HG02763 (cell line): ENCODE results near the gene WDR33.

Source experiments
- ATAC-seq: cut with Tn5 transposase; IDR thresholded peaks from one replicate; pipeline ENCODE4 v1.9.1; 2021; ENCODE audit warnings: mild to moderate bottlenecking, moderate library complexity; ENCODE audit not compliant: unreplicated experiment

Gene WDR33

DNA sequence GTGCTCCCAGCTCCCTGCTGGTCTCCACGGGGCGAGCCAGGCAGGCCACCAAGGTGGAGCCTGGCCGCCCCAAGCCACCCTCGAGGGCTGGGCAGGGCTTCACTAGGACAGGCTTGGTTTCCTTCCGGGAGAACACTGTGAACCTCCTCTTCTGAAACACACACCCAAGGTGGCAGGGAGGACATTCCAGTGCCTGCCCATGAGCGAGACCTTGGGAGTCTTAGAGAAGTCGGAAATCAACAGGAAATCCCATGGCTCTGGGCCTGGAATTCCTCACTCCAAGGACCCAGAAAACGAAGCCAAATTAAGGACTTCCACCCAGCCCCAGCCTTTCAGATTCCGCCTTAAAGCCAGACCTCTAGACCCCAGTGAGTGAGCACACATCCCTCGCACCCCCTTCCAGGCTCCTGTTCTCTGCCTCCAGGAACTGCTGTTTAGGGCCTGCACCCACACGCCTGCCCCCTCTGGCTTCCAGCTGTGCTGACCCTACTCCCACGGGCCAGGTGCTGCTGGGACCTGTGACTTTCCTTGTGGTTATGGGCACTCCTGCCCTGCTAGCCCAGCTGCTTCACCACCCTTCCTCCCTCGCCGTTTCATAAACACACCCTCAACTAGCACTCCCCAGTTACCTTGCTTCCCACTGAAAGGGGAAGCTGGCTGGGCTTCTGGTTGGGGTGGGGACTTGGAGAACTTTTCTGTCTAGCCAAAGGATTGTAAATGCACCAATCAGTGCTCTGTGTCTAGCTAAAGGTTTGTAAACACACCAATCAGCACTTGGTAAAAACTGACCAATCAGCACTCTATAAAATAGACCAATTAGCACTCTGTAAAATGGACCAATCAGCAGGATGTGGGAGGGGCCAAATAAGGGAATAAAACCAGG is 151.3 kb downstream of the WDR33 start:
- ATAC-seq: no peak

DNA sequence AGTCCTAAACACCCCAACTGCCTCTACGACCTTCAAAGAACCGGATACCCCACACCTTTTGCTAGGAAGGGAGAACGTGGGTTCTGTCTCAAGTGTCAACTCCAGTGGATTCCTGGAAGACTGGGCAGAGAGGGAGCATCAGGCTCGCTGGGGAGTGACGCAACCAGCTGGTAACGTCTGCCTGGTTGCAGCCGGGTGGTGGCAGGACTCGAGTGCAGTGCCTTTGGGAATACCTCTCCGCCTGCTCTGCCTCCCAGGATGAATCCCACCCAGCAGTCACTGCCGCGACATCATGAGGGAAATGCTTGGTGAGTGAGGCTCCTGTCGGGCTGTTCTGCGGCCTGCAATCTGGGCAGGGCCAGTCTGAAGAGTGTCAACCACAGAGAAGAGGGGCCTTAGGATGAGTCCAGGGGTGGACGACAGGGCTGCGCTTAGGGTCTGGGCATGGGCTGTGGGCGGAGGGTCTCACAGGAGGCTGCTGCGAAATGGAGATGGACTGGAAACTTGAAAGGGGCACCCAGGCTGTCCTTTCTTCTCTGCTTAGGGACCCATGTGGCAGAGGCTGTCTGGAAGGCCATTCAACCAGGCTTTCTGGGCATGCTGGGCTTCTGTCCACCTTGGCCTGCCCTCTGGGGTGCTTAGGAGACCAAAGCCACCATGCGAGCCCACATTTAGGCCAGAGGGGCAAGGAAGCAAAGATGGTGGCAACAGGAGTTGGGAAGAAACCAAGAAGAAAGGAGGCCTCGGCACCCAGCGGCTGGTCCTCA is 152.1 kb downstream of the WDR33 start:
- no peak for ATAC-seq

DNA sequence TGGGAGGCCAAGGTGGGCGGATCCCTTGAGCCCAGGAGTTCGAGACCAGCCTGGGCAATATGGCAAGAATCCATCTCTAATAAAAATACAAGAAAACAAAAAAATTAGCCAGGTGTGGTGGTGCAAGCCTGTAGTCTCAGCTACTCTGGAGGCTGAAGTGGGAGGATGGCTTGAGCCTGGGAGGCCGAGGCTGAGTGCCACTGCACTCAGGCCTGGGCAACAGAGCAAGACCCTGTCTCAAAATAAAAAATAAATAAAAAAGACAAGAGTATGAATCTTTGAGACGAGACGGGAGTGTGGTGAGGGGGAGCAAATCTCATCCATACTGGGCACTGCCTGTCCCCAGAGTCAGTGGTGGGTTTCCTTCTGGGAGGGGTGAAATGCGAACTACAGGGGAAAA is 152.8 kb downstream of the WDR33 start:
- ATAC-seq: no peak

DNA sequence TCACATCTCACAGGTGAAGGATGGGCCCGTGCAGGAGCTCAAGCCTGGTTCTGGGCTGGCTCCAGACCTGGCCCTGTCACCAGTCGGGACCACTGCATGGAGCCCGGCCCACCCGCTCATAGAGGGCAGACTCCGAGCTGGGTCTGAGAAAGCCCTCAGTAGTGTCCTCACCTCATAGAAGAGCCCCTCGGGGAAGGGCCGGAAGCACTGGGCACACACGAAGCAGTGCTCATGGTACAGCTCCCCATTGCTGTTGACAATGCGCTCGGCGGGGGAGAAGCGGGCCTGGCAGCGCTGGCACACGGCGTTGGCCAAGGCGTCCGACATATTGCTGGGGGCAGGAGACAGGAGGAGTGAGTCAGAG is 153.8 kb downstream of the WDR33 start:
- no peak for ATAC-seq

DNA sequence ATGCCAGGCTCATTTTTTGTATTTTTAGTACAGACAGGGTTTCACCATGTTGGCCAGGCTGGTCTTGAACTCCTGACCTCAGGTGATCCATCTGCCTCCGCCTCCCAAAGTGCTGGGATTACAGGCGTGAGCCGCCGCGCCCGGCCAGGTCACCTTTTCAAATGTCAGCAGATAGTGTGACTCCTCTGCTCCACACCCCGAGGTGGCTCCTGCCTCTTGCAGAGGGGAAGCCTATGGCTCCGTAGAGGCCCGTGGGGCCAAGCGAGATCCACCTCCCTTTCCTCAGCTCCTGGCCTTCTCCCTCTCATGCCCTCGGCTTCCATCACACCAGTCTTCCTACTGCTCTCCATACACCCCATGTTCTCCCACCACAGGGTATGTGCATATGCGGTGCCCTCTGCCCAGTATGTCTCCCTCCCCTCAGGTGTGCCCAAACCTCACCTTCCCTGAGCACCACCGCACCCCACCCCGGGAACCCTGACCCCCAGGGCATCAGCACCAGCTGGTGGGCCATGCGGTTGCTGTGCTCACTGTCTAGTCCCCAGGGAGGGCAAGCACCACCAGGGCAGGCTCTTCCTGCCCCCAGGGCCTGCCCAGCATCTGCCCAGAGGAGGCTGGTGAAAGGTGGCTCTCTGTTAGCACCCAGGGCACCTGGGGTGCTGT is 154.3 kb downstream of the WDR33 start:
- no peak for ATAC-seq

DNA sequence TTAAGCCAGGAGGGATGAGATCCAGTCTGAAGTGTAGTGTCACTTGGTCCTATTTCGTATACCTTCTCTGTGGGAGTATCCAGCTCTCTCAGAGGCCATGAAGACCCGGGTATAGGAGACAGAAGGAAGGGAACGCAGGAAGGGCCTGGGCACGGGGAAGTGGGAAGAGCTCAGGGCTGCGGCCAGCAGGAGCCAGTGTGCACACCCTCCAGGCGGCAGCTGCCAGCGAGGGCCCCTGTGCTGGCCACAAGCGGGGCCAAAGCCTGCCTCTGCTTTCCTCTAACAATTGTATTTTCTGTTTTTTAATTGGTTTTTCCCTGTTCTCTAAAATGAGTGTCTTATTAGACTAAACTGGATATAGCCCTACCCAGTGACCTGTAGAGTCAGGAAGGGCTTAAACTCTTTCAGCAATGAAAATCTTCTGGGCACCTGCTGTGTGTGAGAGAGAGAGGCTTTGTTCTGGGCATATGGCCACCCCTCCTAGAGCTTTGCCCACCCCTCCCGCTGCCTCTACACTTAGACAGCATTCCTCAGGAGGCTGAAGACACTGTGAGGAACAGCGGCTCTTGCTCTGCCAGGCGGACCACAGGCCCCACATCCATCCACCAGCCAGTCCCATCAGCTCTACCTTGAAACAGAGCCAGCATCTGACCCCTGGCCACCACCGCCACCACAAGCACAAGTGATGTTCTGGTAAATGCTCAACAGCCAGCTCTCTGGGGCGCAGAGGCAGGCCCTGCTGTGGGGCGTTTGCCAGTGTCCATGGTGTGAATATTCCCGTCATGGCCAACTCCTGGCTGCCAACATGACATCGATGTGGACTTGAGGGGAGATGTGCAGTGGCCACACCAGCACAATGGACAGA is 155.5 kb downstream of the WDR33 start:
- ATAC-seq: no peak

DNA sequence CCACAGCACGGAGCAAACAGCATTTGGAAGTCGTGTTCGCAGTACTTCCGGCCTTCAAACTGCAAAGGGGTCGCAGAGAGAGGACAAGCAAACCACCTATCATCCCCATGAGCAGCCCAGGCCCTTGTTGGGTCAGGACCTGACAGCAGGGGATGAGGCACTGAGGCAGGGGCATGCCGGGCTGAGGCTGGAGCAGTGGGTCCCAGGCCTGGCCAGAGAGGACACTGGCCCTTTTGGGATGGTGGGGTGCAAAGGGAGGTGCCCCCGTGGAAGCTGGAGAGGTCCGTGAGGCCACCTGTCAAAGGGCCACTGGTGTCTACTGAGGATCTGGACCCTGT is 156.2 kb downstream of the WDR33 start:
- ATAC-seq: no peak

DNA sequence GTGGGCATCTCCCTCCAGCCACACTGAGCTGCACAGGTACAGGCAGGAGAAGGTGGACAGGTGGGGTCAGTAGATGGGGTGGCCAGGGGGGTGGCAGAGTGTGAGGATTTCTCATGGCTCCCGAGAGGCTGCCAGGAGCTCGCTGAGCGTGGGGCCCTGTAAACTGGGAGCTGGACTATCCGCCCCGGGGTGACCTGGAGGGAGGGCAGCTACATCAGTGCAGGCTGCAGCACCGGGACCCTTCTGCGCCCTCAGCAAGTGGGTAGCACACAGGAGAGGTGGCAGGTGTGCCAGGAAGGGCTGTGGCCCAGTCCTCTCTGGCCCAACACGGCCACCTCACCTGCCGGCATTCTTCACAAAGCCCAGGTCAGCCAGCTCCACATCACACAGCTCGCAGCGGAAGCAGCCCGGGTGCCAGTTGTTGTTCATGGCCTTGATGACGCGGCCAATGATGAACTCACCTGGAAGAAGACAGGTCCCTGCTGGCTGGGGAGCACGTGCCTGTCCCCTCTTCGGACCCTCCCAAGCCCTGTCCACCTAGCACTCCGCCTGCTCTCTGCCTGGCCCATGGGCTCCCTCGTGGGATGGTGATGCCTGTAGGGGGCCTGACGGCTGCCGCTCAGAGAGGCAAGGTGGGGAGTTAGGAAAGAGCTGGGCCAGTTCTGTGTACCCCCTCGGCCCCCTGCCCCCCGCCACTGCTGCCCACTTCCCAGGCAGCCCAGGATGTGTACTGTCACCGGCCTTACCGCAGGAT is 156.7 kb downstream of the WDR33 start:
- ATAC-seq: no peak

DNA sequence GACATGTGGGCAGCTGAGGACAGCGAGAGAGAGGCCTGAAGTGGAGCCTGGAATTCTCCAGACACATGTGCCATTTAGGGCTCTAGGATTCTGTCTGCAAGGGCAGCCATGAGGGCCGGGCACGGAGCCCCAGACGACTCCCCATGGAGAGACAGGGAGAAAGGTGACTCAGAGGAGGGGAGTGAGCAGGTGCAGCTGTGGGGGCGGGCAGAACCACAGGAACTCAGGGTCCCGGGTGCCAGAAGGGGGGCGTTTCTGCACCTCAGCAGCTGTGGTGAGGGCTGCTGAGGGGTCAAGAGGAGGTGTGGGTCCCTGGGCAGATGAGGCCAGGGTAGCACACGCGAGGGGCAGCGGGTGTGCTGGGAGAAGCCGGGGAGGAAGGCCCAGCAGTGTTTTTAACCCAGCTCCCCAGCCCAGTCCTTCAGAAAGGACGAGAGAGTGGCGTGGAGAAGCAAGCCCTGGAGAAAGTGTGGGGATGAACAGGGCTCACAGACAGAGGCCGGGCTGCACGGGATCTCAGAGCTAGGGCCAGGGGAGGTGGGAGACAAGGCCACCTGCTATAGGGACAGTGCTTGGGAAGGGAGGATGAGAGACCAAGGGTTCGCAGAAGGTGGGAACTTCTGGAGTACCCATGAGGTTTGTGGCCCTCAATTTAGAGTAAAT is 157.4 kb downstream of the WDR33 start:
- ATAC-seq: no peak

DNA sequence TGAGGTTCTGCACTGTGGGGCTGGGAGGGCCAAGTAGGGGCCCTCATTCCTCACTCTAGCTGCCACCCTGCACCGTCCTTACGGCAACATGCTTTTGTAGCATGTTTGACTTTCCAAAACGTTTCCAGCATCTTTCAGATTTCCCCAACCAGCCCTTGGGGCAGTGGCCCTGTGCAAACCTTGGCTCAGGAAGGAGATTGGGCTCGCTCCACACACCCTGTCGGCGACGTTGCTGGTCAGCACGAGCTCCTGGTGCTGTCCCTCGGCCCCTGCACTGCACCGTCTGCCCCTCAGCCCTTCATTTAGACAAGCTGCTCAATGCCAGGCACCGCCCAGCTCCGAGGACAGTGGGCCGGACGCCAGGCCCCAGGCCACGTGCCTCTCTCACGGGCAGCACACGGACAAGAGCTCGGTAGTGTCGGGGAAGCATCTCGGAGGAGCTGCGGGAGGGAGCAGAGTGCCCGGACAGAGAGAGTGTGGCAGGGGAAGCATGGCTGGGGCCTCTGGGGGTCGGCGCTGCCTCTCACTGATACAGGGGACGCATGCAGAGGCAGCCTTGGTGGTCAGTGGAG is 158.1 kb downstream of the WDR33 start:
- ATAC-seq: no peak

DNA sequence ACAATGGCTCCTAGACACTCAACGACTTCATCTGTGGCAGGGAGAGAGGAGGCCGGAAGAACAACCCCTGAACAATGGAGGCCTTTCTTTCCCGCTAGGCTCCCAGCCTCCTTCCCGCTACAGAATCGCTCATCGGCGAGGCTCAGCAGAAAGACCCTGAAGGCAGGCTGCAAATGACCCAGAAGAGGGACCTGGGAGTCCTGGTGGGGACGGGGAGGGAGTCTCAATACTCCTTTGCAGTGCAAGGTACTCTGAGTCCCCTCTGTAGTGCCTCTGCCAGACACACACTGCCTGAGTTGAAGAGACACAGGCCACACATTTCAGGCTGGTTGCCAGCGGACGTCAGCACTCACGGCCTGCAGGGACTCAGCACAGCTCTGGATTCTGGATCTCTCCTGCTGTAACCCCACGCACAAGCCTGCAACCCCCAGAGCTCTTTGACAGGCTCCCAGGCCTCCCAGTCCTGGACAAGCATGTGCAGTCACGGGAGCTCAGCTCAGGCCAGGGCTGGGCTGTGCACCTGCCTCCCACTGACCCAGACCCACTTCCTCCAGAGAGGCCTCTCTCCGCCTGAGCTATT is 158.9 kb downstream of the WDR33 start:
- no peak for ATAC-seq

DNA sequence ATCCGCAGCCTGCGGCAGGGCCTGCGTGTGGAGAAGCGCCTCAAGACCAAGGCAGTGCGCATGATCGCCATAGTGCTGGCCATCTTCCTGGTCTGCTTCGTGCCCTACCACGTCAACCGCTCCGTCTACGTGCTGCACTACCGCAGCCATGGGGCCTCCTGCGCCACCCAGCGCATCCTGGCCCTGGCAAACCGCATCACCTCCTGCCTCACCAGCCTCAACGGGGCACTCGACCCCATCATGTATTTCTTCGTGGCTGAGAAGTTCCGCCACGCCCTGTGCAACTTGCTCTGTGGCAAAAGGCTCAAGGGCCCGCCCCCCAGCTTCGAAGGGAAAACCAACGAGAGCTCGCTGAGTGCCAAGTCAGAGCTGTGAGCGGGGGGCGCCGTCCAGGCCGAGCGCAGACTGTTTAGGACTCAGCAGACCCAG is 159.6 kb downstream of the WDR33 start:
- ATAC-seq: no peak
